Stimulated activated CD4-positive, alpha-beta T cell treated with anti-CD3 and anti-CD28 coated beads, Interleukin-1b, Interleukin-23, amount 100 ng/mL, for 48 hours (primary cell): ENCODE results near the gene DNAJC3.
"Not testable (repeated sequence)": the region's sequence is repeated elsewhere in the genome, so short reads cannot be mapped to it uniquely, and the experiment has no call there.

Experiments used
- DNase-seq: peaks from one replicate; pipeline ENCODE4 v3.0.0-alpha.2; 2020

DNAJC3 gene

DNA sequence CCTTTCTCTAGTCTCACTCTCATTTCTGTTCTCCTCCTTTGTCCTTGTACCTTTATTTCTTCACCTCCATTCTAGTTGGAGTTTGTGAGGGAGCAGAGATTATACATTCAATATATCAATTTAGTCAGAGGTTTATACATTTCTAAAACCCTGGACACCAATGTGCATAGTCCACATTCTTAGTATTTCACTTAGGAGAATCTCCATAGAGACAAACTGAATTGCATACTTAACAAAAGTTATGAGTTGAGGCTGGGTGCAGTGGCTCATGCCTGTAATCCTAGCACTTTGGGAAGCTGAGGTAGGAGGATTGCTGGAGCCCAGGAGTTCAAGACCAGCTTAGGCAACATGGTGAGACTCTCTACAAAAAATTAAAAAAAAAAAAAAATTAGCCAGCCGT is 45.3 kb downstream of the DNAJC3 start:
- no peak for DNase-seq

DNA sequence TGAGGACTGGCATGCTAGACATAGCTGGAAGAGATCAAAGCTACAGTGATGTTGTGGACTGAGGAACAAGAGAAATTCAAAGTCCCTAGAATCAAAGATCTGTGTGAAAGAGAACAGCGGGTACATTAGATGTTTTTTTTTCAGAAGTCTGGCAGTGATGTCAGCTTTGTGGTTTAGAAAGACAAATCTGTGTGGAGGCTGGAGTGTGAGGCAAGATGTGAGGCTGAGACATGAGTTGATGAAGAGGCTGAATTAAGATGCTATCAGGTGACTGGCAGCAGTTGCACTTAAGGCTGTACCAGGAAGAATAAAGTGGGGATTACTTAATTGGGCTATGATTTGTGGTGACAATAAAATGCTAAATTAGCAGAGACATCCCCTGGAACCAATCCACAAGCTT is 46.5 kb downstream of the DNAJC3 start:
- DNase-seq, result no peak

DNA sequence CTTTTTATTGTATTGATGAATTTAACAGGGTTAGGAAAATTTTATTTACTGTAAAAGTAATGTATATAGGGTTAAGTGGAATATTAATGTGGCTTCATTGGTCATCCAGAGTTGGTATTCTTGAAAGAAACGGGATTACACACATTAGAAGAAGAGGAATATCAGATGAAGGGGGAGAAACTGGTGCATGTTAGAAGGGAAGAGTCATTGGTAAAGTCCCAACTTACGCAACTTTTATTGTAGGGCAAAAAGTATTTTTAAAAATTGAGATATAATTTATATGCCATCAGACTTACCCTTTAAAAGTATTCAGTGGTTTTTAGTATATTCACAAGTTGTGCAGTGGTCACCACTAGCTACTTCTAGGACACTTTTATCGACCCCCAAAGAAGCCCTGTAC is 47.3 kb downstream of the DNAJC3 start:
- no peak for DNase-seq

DNA sequence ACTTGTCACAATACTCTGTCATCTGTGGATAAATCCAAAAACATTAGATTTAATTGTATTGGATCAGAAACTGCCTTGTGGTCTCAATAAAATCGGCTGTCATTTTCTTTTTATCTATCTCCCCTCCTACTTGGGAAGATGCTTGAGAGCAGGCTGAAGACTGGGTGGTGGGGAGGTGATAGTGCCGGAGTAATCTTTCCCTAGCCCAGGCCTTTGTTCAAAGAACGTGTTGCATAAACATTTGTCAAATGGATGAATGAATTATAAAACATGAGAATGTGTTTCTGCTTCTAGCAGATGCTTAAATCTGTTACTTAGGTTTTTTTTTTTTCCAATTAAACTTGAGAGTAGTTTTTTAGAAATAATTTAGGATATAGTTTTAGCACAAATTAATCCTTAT is 49.9 kb downstream of the DNAJC3 start:
- no peak for DNase-seq

DNA sequence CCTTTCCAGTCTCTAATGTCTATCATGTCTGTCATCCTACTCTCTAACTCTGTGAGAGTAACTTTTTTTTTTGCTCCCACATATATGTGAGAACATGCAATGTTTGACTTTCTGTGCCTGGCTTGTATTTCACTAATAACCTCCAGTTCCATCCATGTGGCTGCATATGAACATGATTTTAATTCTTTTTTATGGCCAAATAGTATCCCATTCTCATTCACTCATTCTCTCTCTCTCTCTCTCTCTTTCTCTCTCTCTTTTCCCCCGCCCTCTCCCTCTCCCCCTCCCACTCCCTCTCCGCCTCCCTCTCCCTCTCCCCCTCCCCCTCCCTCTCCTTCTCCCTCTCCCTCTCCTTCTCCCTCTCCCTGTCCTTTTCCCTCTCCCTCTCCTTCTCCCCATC is 52.0 kb downstream of the DNAJC3 start:
- no peak for DNase-seq

DNA sequence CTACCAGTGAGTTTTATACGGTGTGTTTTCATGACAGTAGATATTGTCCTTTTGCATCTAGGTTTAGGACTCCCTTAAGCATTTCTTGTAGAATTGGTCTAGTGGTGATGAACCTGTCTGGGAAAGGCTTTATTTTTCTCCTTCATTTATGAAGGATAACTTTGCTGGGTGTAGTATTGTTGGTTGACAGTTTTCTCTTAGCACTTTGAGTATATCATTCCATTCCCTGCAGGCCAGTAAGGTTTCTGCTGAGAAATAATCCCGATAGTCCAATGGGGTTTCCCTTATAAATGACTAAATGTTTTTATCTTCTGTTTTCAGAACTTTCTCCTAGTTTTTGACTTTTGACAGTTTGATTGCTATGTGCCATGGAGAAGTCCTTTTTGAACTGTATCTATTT is 57.2 kb downstream of the DNAJC3 start:
- no peak for DNase-seq

DNA sequence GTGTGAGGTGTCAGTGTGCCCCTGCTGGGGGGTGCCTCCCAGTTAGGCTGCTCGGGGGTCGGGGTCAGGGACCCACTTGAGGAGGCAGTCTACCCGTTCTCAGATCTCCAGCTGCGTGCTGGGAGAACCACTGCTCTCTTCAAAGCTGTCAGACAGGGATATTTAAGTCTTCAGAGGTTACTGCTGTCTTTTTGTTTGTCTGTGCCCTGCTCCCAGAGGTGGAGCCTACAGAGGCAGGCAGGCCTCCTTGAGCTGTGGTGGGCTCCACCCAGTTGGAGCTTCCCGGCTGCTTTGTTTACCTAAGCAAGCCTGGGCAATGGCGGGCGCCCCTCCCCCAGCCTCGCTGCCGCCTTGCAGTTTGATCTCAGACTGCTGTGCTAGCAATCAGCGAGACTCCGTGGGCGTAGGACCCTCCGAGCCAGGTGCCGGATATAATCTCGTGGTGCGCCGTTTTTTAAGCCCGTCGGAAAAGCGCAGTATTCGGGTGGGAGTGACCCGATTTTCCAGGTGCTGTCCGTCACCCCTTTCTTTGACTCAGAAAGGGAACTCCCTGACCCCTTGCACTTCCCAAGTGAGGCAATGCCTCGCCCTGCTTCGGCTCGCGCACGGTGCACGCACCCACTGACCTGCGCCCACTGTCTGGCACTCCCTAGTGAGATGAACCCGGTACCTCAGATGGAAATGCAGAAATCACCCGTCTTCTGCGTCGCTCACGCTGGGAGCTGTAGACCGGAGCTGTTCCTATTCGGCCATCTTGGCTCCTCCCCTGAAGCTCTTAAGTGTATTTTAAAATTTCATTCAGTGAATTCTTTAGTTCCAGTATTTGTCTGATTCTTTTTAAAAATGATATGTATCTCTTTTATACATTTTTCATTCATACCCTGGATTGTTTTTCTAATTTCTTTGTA is 63.4 kb downstream of the DNAJC3 start:
- DNase-seq, result not testable (repeated sequence)

DNA sequence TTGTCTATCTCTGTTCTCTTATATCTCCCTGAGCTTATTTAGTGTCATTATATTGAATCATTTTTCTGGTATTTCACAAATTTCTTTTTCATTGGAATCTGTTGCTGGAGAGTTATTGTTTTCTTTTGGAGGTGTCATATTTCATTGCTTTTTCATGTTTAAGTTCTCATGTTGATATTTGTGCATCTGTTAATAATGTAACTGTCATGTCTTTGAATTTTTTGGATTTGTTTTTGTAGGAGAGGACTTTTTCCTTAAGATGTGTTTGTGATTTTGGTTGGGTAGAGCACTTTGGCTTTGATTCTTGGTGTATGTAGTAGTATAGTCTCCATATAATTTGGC is 64.0 kb downstream of the DNAJC3 start:
- no peak for DNase-seq

DNA sequence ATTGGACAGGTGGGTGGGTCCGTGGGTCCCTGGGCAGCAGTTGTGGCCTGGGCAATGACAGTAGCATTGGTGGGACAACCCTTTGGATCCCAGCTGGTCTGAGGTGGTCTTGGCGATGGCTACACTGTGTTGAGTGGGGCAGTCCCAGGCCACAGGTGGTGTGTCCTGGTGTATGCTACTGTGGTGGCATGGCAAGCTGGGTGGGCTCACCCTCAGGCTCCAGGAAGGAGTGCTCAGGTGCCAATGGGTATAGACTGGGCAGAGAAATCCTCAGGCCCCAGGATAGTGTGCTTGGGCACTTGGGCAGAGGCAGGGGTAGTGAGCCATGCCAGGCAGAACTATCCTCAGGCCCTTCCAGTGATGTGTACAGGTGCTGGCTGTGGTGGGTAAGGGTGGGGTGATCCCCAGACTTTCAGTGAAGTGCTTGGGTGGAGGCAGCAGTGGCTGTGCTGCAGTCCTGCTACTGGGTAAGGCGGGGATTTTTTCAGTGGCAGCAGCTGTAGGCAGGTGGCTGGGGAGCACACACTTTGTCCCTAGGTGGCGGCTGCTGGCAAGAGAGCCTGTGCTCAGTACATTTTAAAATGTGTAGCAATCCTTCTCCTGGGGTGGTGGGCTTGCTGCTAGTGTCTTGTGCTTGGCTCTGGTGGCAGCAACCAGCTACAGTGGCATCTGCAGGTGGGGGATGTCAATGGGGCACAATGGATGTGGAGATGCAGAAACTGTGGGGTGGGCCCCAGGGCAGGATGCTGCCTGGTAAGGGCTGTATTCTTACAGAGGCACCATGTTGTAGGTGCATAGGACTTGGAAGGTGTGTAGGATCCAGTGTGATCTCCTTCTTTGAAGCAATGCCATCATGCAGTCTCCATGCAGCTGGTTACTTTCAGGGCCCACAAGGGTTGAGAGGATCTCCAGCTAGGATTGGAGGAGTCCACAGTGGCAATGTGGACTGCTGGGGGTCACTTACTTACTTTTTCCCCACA is 64.9 kb downstream of the DNAJC3 start:
- DNase-seq, result no peak

DNA sequence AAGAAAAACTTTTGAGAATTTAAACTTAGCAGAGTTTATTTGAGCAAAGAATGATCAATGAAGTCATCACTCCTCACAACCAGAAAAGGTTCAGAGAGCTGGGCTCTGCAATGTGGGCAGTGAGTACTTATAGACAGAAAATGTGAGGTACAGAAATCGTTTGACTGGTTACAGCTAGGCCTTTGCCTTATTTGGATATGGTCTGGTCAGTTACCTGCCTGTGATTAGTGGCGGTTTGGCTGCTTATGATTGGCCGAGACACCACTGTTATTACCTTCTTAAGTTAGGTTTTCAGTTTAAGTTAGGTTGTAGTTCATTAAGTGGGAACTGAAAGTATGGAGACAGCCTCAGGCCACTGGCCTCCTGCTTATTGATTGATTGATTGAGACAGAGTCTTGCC is 66.3 kb downstream of the DNAJC3 start:
- DNase-seq, result no peak

DNA sequence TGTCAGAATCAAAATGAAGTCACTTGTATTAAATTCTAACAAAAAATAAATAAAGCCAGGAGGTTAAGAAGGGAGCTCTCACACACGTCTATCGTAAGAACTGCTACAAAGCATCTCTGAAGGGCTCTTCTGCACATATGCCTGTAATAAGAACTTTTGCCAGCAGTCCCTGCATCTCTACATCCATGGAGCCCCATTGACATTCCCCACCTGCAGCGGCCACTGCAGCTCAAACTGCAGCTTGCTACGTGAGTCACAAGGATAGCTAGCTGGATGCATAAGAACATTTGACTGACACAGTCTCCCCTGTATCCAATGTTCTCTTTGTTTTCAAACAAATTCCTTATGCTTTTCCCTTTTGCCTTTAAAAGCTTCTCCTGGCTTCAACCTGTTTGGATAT is 68.3 kb downstream of the DNAJC3 start:
- DNase-seq, result no peak

DNA sequence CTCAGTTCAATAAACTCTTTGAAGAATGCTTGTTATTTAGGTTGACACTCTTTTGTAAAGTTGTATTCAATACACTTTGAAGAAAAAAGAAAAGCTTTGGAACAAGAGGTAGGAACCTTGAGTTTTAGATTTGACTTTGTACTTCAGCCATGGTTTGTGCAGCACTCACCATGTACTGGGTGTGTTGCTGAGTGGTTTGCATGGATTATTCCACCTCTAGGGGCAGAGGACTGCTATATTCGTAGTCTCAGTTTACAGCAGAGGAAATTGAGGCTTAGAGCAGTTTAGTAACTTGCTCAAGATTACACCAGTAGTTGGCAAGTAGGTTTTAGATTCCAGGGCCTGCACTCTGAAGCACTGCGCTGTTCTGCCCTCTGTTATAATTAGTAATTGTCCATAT is 68.8 kb downstream of the DNAJC3 start:
- DNase-seq, result no peak

DNA sequence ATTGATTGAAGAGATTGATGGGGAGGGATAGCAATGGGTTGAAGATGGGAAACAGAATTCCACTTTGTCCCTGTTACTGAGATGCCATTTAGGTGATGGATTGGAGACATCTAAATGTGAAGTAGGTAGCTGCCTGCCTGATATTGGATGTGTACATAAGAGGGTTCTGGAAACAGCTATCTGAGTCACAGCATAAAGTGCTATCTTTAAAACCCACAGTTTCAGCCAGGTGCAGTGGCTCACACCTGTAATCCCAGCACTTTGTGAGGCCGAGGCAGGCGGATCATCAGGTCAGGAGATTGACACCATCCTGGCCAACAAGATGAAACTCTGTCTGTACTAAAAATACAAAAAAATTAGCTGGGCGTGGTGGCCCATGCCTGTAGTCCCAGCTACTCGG is 72.6 kb downstream of the DNAJC3 start:
- no peak for DNase-seq

DNA sequence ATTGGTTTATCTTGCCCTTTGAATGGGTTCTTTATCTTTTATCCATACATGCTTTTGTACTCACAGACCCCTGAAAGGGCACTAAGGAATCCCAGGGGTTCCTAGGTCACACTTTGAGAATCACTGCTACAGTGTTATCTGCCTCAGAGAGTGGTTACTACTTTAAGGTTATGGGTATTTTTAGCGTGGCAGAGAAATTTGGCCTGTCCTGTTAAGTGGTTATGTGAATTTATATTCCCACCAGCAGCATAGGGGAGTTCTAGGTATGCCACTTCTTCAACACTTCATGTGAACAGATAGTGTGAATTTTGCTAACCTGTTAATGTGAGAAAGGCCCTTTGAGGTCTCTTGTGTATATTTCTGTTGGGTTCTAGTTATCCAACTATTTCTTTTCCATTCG is 75.7 kb downstream of the DNAJC3 start:
- no peak for DNase-seq

DNA sequence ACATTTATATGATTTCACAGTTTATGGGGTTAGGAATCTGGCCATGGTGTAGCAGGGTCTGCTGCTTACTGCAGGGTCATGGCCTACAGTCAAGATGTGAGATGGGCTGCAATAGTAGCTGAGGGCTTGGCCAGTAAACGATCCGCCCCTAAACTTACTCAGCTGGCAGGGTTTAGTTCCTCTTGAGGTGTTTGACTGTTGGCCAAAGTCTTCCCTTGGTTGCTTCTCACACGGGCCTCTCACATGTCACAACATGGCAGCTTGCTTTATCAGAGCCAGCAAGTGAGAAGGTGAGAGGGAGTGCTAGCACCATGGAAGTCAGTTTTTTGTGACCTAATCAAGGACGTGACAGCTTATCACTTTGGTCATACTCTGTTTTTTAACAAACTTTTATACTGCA is 77.1 kb downstream of the DNAJC3 start:
- no peak for DNase-seq

DNA sequence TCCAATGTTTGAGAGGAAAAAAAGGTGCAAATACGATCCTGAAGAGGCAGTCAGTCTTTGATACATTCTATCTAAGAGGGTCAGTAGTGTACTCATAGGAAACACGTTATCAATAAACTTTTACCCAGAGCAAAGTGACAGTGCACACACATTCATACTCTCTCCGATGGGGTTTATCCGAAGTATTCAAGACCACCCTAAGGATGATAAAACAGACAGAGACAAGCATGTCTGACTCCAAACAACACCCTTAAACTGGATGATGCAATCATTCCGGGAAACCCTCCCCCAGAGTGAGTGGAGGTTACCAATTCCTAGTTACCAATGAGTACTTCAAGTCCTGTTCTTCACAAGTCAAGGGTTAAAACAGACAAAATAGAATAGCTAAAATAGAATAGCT is 79.1 kb downstream of the DNAJC3 start:
- DNase-seq, result no peak

DNA sequence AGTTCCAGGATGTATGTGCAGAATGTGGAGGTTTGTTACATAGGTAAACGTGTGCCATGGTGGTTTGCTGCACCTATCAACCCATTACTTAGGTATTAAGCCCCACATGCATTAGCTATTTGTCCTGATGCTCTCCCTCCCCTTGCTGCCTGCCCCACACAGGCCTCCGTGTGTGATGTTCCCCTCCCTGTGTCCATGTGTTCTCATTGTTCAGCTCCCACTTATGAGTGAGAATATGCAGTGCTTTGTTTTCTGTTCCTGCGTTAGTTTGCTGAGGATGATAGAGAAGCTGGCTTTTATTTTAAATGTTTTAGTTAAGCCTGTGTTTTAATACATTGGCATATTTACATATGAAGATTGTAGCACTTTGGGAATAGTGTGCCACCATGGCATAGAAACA is 85.7 kb downstream of the DNAJC3 start:
- not testable (repeated sequence) for DNase-seq

DNA sequence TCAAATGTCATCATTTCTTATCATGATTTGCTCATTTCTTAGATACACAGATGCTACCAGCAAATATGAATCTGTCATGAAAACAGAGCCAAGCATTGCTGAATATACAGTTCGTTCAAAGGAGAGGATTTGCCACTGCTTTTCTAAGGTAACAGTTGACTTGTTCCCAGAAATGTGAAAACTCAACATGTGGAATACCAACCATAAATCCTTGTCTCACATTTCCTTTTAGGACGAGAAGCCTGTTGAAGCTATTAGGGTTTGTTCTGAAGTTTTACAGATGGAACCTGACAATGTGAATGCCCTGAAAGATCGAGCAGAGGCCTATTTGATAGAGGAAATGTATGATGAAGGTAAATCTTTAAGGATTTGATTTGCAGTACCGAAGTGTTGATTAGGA is 86.7 kb downstream of the DNAJC3 start:
- DNase-seq, result no peak

DNA sequence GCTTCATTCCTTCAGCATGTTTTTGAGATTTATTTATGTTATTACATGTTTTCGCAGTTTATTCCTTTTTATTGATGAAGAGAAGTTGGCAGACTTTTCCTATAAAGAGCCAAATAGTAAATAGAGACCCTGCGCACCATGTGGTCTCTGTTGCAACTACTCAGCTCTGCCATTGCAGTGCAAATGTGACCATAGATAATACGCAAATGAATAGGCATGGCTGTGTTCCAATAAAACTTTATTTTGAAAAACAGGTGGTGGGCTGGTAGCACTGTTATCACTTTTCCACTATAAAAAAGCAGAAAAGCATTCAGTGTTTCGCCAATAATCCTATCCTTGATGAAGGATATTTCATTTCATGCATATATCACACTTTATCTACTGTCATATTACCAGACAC is 95.0 kb downstream of the DNAJC3 start:
- DNase-seq, result no peak

DNA sequence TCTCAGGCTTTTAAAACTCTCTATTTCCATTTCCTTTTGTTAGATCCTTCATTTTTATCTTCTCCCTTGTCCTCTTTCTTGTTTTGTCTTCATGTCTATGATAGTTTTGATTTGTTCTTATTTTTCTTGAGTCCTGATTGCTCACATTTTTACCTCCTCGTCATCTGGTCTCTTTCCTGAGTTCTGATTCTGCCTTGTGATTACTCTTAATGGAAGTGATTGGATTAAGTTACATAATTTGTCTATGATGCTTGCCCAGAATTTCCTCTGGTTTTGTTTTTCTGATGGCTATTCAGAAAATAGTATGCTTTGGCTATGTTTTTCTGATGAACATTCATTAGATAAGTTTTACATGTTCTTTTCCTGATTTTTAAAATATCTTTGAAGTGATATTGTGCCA is 102.6 kb downstream of the DNAJC3 start:
- DNase-seq, result no peak

DNA sequence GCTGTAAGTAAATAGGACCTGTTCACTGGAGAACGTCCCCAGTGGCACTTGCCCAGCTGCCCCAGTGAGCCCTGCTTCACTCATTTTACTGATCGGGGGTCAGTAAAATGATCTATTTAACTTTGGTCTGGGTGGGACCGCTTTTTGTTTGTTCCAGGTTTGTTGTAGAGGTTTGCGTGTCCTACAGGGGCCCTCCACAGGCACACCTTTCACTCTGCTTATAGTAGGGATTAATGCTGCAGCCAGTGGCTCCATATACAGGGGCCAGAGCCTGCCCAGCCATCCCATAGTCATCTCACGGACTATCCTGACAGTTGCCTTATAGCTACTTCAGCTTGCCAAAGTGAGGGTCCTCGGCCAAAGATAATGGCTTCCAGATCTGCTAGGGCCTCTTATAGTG is 104.1 kb downstream of the DNAJC3 start:
- DNase-seq, result no peak

DNA sequence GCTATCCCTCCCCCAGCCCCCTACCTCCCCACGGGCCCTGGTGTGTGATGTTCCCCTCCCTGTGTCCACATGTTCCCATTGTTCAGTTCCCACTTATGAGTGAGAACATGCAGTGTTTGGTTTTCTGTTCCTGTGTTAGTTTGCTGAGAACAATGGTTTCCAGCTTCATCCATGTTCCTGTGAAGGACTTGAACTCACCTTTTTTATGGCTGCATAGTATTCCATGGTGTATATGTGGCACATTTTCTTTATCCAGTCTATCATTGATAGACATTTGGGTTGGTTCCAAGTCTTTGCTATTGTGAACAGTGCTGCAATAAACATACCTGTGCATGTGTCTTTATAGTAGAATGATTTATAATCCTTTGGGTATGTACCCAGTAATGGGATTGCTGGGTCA is 105.0 kb downstream of the DNAJC3 start:
- DNase-seq, result not testable (repeated sequence)

DNA sequence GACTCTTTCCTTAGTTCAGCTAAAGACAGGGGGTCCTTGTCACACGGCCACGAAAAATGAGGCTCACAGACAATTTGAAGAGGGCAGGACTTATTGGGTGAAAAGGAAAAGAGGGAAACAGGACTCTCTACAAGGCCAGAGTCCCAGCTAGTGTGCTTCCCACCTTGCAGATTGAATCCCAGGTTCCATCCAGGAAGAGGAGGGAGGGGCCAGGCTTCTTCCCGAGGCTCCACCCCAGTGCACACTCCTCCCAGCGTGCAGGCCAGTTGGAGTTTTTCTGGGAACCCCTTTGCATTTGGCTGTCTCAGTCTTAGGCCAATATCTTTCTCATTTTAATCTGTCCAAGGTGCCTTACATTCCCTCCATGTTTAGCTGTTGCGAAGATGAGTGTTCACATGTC is 106.8 kb downstream of the DNAJC3 start:
- no peak for DNase-seq
